Left lung (tissue), 10 donors: Measurements from ENCODE around the gene GAPVD1. TPM values are rescaled to one million over a fixed set of nuclear protein-coding genes. Genes with fewer than 3 reads are reported as not detected.
A peak's percentile ranks its signal among the peaks of the same experiment; 100 is the strongest.
"Not testable (repeated sequence)": the region's sequence is repeated elsewhere in the genome, so short reads cannot be mapped to it uniquely, and the experiment has no call there.

Source experiments
- ATAC-seq: fragments of 200-7000 bp; cut with Tn5 transposase; one replicate; pipeline ENCODE4 v1.9.1; 2020; ENCODE audit warnings: moderate library complexity
- DNase-seq, 4 donors: peaks; one replicate each; pipeline ENCODE4 v3.0.0-alpha.2; 2013 to 2020
- H3K27ac ChIP-seq, 2 donors: fragments of 200-600 bp; sonication (generic) in 1 of 2; one replicate each; pipeline versions ENCODE4 v1.5.0 to v1.8.0; 2020 to 2021
- H3K27me3 ChIP-seq, 2 donors: fragments of 200-600 bp; sonication (generic) in 1 of 2; one replicate each; pipeline versions ENCODE4 v1.5.0 to v1.8.0; 2020 to 2021
- H3K36me3 ChIP-seq, 2 donors: fragments of 200-600 bp; sonication (generic) in 1 of 2; one replicate each; pipeline versions ENCODE4 v1.5.0 to v1.8.0; 2020 to 2021
- H3K4me1 ChIP-seq, 2 donors: fragments of 200-600 bp; one replicate each; pipeline ENCODE4 v1.8.0; 2021
- H3K4me3 ChIP-seq, 2 donors: fragments of 200-600 bp; sonication (generic) in 1 of 2; one replicate each; pipeline versions ENCODE4 v1.5.0 to v1.8.0; 2020 to 2021; ENCODE audit warnings: mild to moderate bottlenecking in 1 of 2
- H3K9me3 ChIP-seq, 2 donors: fragments of 200-600 bp; sonication (generic) in 1 of 2; one replicate each; pipeline versions ENCODE4 v1.5.0 to v1.8.0; 2020 to 2021
- CTCF ChIP-seq, 2 donors: fragments of 200-600 bp; sonication (generic) in 1 of 2; IDR thresholded peaks; one replicate each; pipeline versions ENCODE4 v1.5.0 to v1.8.0; 2021; ENCODE audit warnings: antibody characterized with exemption in 2 of 2
- intact Hi-C, 2 donors: fragments of 100-400 bp; cut with DNase I; formaldehyde crosslinking; loops; one replicate each; pipeline versions ENCODE4 v1.11.2 to v1.14.2; 2022
- polyA plus RNA-seq, 6 donors: library from polyadenylated mRNA; unstranded; fragments of 120-200 nt; gene quantifications; one replicate each; pipeline ENCODE4 v1.2.1, GENCODE V29; 2013; ENCODE audit not compliant: insufficient read length in 6 of 6
- total RNA-seq, 2 donors: library from RNA; stranded (reverse); fragmentation: NEBNext Ultra II Directional; extraction: Animal tissue kit (Norgen Biotek cat#: 25700); gene quantifications; one replicate each; pipeline ENCODE4 v1.2.1, GENCODE V29; 2021
- donor health status: DM: no; HTN: yes; CAD: no.
- donor health status: DM: no; HTN: no; CAD: no.

The GAPVD1 gene
- total and polyA plus RNA-seq, 8 donors: 39.1 to 63.5 (median 44.2) TPM

- Histone ChIP-seq H3K27ac (no peak overlapping the region), H3K4me1 (peaks cover 13 to 19% of the 10 kb centered on the region in 2 donors), H3K36me3 (peaks cover 0 to 6% of the 10 kb centered on the region in 2 donors), H3K27me3 (no peaks in the 10 kb centered on the region), H3K4me3 (no peak overlapping the region), H3K9me3 (no peaks in the 10 kb centered on the region)
- ATAC-seq (no peak), DNase-seq (no peak)
- TF ChIP-seq CTCF (IDR thresholded peaks at IDR 0.05): no peak
- intact Hi-C loops: no loop called here
These were observed 15.8 kb downstream of the GAPVD1 start for GRCh38 chr9:125277411-125277810.

GRCh38 chr9:125280945-125281344 is 19.3 kb downstream of the GAPVD1 start:
- DNase-seq: no peak
- no peaks in the 10 kb centered on the region for H3K27me3 ChIP-seq
- H3K9me3 ChIP-seq: no peaks in the 10 kb centered on the region
- ATAC-seq: no peak
- H3K4me1 ChIP-seq: peaks cover 4 to 5% of the 10 kb centered on the region in 2 donors
- H3K27ac ChIP-seq: no peak overlapping the region
- intact Hi-C loops: no loop called here
- peaks cover 0 to 6% of the 10 kb centered on the region in 2 donors for H3K36me3 ChIP-seq
- no peak overlapping the region for H3K4me3 ChIP-seq
- TF ChIP-seq CTCF (IDR thresholded peaks at IDR 0.05): no peak

- ATAC-seq: peak; percentile 22
- H3K27ac ChIP-seq: no peak overlapping the region
- peaks cover 5% of the 10 kb centered on the region in 2 donors for H3K4me1 ChIP-seq
These were observed 23.2 kb downstream of the GAPVD1 start for GRCh38 chr9:125284855-125285254.

GRCh38 chr9:125286935-125287433 is 25.4 kb downstream of the GAPVD1 start:
- H3K27ac ChIP-seq, H3K36me3 ChIP-seq, ATAC-seq, H3K4me1 ChIP-seq, H3K4me3 ChIP-seq, H3K9me3 ChIP-seq, intact Hi-C loops, H3K27me3 ChIP-seq, DNase-seq: not testable (repeated sequence)

More at GRCh38 chr9:125284855-125285254, 23.2 kb downstream of the GAPVD1 start:
- H3K4me3 ChIP-seq: no peak overlapping the region
- TF ChIP-seq CTCF (IDR thresholded peaks at IDR 0.05): no peak
- intact Hi-C loops: no loop called here
- H3K9me3 ChIP-seq: no peaks in the 10 kb centered on the region
- no peaks in the 10 kb centered on the region for H3K27me3 ChIP-seq
- H3K36me3 ChIP-seq: peaks cover 0 to 7% of the 10 kb centered on the region in 2 donors
- DNase-seq: no peak

GRCh38 chr9:125293134-125293533 is 31.5 kb downstream of the GAPVD1 start:
- peaks cover 0 to 18% of the 10 kb centered on the region in 2 donors for H3K4me1 ChIP-seq
- no peak overlapping the region for H3K4me3 ChIP-seq
- TF ChIP-seq CTCF (IDR thresholded peaks at IDR 0.05): no peak
- no peaks in the 10 kb centered on the region for H3K9me3 ChIP-seq
- peak; percentile 8 for ATAC-seq
- H3K27me3 ChIP-seq: no peaks in the 10 kb centered on the region
- intact Hi-C loops: no loop called here
- no peak overlapping the region for H3K27ac ChIP-seq
- H3K36me3 ChIP-seq: peaks cover 0 to 6% of the 10 kb centered on the region in 2 donors
- no peak for DNase-seq

GRCh38 chr9:125295657-125296056 is 34.0 kb downstream of the GAPVD1 start:
- intact Hi-C loops: no loop called here
- DNase-seq: no peak
- no peaks in the 10 kb centered on the region for H3K9me3 ChIP-seq

More at GRCh38 chr9:125295657-125296056, 34.0 kb downstream of the GAPVD1 start:
- H3K4me3 ChIP-seq: no peak overlapping the region
- no peaks in the 10 kb centered on the region for H3K27me3 ChIP-seq
- peaks cover 0 to 30% of the 10 kb centered on the region in 2 donors for H3K4me1 ChIP-seq
- TF ChIP-seq CTCF (IDR thresholded peaks at IDR 0.05): no peak
- H3K27ac ChIP-seq: no peak overlapping the region
- ATAC-seq: no peak
- peaks cover 0 to 20% of the 10 kb centered on the region in 2 donors for H3K36me3 ChIP-seq
